AG09319 (cell line): ENCODE results near the gene PXDN.
A peak's percentile ranks its signal among the peaks of the same experiment; 100 is the strongest.

Experiments used
- DNase-seq: peaks from one replicate; pipeline ENCODE4 v3.0.0-alpha.2; 2010; ENCODE audit warnings: low read depth; ENCODE audit errors: extremely low read depth
- TF ChIP-seq, protein P1 (sequence below): IDR thresholded peaks from 2 replicates; pipeline ENCODE4 v1.5.1; 2011; ENCODE audit warnings: low read depth, mild to moderate bottlenecking, inconsistent platforms, low read length, moderate library complexity

Gene PXDN

DNA sequence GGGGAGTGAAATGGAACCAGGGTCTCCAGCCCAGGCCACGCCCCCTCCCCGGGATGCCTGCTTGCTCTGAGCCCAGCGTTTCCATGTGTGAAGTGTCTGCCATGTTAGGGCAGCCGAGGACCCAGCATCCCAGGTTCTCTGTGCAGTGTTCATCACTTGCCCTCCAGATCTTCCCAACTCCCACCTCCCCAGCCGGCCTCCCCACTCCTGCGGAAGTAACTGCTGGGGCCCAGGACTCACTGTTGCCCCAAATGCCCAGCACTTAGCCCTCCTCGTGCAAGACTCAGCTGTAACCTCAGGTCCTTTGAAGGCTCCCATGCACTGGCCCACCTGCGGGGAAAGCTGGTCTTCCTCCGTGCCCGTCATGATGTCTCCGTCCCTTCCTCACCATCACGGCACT lies 9.7 kb upstream of the PXDN start:
- TF ChIP-seq, protein P1, sequence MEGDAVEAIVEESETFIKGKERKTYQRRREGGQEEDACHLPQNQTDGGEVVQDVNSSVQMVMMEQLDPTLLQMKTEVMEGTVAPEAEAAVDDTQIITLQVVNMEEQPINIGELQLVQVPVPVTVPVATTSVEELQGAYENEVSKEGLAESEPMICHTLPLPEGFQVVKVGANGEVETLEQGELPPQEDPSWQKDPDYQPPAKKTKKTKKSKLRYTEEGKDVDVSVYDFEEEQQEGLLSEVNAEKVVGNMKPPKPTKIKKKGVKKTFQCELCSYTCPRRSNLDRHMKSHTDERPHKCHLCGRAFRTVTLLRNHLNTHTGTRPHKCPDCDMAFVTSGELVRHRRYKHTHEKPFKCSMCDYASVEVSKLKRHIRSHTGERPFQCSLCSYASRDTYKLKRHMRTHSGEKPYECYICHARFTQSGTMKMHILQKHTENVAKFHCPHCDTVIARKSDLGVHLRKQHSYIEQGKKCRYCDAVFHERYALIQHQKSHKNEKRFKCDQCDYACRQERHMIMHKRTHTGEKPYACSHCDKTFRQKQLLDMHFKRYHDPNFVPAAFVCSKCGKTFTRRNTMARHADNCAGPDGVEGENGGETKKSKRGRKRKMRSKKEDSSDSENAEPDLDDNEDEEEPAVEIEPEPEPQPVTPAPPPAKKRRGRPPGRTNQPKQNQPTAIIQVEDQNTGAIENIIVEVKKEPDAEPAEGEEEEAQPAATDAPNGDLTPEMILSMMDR = no peak
- no peak for DNase-seq

GRCh38 chr2:1752751-1753150 lies 8.4 kb upstream of the PXDN start:
- TF ChIP-seq, protein P1 = no peak

GRCh38 chr2:1751767-1752725 lies 7.7 kb upstream of the PXDN start:
- DNase-seq = no peak
- TF ChIP-seq, protein P1 = no peak

More at GRCh38 chr2:1752751-1753150, 8.4 kb upstream of the PXDN start:
- no peak for DNase-seq

- no peak for DNase-seq
- TF ChIP-seq, protein P1 = peak; percentile 99
Measured at GRCh38 chr2:1750933-1751766, 6.8 kb upstream of the PXDN start.

DNA sequence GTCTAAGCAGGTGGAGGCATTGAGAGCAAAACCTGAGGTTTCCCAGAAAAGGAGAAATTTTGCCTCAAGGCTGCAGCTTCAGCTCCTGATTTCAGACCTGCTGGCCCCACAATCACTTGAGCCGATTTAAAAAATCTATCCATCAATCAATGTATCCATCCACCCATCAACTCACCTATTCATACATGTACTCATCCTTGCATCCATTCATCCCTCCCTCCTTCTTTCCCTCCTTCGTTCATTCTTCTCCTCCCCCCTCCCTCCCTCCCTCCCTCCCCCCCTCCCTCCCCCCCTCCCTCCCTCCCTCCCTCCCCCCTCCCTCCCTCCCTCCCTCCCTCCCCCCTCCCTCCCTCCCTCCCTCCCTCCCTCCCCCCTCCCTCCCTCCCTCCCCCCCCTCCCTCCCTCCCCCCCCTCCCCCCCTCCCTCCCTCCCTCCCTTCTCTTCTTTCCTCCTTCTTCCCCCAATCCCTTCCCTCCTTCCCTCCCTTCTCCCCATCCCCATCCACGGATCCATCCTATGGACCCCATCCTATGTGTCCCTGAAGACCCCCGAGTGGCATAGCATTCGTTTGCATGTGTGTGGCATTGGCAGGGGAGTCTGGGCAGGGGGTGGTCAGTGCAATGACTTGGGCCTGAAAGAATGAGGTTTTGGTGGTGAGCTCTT lies 6.1 kb upstream of the PXDN start:
- TF ChIP-seq, protein P1 = no peak

DNA sequence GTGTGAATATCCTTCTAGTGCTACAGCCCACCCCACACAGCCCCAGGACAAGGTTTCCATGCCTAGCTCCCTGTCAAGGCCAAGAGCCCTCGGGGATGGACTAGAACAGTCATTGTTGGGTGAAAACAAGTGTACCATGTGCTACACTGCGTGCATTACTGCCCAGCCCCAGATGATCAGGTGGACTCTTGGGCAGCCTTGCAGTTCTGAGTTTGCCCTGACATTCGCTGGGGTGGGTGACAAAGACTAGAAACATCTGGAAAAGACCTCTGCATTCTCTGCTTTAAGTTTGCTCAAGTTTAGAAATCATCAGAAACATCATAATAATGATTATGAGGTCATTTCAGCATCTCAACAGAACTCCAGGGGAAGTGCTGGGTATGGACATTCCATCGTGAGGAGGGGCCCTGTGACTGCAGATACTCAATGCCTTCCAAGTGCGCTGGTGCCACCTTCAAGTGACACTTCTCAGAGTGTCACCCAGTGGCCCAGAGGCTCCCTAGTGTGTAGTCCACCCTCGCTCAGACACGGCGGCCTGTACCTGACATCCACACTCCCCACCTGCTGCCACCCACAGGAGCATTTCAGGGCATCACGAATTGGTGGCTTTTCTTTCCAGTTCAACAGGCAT lies 5.3 kb upstream of the PXDN start:
- TF ChIP-seq, protein P1 = no peak
- no peak for DNase-seq

More for the DNA sequence above, 6.1 kb upstream of the PXDN start:
- DNase-seq = no peak
